SHP77 treated with DMSO at 0.1 percent for 48 hours (cell line): ENCODE results near the gene ERBB4.

Experiments used
- DNase-seq: peaks from one replicate; lab custom pipeline; 2025; lab: John Stamatoyannopoulos, UW

ERBB4 gene

DNA sequence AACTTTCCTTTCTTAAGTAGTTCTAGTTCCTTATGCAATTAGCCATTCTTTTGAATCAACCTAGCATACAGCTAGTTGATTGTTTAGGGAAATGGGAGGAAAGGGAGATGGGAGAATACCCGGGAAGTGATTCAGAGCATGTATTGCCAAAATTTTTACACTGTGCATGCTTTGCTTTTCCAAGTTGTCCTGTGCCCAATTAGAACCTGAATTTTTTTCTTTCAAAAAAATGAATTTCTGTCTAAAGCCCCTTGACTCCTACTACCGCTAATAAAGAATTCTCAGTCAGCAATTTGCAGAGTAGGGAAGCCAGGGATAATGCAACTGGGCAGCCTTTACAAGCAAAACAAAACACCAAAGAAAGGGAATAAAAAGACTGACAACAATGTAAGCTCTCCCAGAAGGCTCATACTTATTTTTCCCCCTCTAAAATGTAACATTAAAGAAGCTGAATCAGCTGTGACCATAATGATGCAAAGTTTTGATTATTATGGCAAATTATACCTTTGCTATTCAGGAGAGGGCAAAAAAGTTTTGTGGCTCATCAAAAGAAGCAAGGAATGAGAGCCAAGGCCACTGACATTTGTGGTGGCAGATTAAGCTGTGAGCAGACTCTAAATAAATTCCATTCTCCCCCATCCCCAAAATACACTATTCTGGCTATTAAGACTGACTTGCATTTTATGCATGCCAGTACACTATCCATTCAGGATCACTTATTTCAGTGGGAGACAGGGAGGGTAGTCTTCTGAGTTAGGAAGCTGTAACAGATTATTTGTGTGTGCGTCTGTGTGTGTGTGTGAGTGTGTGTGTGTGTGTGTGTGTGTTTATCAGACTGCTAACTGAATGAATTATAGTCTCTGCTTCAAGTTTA lies 174.3 kb downstream of the ERBB4 start:
- no peak for DNase-seq

DNA sequence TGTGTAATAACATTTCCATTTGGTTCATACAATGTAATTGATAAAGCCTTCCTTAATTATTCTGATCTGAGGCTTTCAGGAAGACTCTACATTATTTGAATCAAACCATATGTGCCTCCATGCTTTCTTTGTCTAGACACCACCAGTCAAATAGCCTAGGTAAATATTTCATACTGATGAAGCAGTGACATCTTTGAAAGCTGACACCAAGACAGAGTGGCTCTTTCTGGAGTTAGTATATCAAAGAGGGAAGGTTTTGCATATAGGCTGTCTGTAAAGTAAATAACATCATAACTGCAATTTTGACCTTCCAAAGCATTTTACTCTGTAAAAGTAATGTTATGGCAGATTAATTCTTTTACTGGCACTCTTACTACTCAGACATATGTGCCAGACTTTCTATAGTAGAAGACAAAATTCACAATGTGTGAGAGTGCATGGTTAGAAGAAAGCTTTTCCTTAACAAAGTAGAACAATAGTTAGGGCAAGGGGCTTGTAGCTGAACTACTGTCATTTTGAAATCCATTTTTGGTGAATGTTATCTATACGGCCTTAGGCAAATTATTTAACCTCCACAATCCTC lies 177.3 kb downstream of the ERBB4 start:
- no peak for DNase-seq

- DNase-seq, result no peak
These were observed 178.5 kb downstream of the ERBB4 start for GRCh38 chr2:212360068-212360460.

DNA sequence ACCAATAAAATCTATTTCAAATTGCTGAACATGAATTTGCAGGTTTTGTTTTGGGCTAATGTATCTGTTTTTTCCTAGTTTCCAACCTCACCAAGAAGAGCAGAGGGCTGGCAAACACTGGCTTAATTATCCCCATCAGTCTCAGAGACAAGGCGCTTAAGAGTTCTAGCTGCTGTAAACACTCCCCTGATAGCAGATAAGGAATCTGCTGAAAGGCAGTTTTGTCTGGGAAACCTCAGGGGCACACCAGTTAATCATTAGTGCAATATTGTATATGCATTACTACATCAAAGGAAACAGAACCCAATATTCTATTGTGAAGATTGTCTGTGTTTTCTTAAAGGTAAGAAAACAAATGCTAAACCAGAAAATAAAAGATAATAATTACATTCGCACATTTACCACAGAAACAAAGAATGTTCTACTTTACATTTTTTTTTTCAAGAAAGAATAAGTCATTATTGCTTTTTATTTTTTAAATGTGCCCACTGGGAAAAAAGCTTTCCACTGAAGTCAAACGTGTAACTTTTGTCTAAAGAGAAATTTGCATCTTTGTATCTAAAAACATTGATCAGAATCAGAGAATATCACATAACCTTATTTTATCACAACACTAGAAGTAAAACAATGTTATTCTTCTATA lies 179.1 kb downstream of the ERBB4 start:
- DNase-seq, result no peak

- DNase-seq, result no peak
These were observed 181.0 kb downstream of the ERBB4 start for GRCh38 chr2:212357606-212358005.

- no peak for DNase-seq
These were observed 184.2 kb downstream of the ERBB4 start for GRCh38 chr2:212354382-212354781.

GRCh38 chr2:212348501-212348900 lies 190.1 kb downstream of the ERBB4 start:
- DNase-seq, result no peak

DNA sequence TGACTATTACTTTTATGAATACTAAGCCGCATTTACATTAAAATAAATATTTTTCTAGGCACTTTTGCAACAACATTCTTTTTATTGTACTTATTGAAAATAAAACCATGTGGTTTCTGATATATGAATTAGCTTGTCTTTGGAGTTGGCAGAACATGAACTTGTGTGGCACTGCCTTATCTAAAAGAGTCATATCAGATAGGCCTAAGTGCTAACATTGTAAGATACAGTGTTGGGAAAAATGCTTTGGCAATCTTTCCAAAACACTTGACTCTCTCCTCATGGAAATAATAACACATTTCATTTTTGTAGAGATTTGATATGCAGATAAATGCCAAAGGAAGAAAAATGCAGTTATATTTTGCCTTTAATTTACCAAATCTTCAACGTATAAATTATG lies 191.7 kb downstream of the ERBB4 start:
- no peak for DNase-seq

GRCh38 chr2:212345966-212346365 lies 192.6 kb downstream of the ERBB4 start:
- DNase-seq, result no peak

GRCh38 chr2:212344131-212344530 lies 194.5 kb downstream of the ERBB4 start:
- no peak for DNase-seq

- no peak for DNase-seq
These were observed 195.4 kb downstream of the ERBB4 start for GRCh38 chr2:212343167-212343566.

DNA sequence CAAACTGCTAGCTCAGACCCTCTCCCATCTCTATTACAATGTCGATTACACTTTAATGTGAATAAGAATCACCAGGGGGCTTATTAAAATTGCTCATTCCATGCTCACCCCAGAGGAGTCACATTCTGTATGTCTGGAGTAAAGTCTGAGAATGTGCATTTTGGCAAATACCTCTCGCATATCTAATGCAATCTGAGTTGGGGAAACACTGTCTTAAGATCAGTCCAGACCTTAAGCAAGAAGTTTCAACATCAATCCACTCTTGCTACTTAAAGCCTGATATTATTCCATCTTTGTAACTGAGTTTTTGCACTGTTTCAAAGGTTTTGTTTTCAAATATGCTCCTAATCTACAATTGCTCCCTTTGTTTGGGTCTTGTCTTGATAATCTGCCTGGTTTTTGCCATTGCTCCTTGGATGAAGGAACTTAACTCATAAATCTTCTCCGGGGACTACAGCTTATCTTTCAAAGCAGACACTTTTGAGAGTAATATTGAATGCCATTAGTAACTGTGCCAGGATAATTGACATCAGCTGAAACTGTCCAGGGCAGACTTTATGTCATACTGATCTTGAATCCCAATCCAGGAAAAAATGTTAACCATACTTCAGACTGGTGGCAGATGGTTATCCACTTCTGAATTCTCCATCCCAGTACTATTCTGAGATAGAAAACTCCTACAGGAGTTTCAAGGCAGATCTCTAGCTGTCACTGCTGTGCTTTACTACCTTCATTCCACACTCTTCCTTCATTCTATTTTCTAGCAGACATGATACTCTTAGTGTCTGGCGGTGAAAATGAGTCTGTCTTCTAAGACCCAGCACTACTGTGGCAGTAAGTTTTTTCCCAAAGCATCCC lies 200.9 kb downstream of the ERBB4 start:
- no peak for DNase-seq

GRCh38 chr2:212337036-212337435 lies 201.6 kb downstream of the ERBB4 start:
- no peak for DNase-seq

GRCh38 chr2:212330263-212330662 lies 208.3 kb downstream of the ERBB4 start:
- no peak for DNase-seq

- DNase-seq, result no peak
These were observed 209.7 kb downstream of the ERBB4 start for GRCh38 chr2:212328712-212329496.

DNA sequence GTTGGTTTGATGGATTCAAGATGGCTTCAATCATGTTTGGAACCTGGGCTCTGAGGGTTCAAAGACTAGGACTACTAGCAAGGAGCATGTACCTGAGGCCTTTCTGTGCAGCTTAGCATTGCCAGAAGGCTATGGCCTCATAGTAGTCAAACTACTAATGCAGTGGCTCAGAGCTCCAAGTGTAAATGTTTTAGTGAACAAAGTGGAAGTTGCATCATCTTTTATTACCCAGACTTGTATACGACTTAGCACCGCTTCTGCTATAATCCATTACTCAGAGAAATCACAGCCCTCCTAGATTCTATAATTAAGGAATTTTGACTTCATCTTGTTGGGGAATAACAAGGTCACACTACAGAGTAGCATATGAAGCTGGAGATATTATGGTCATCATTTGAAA lies 210.5 kb downstream of the ERBB4 start:
- no peak for DNase-seq

- DNase-seq, result no peak
These were observed 211.3 kb downstream of the ERBB4 start for GRCh38 chr2:212327171-212327809.

GRCh38 chr2:212318636-212319035 lies 220.0 kb downstream of the ERBB4 start:
- no peak for DNase-seq

DNA sequence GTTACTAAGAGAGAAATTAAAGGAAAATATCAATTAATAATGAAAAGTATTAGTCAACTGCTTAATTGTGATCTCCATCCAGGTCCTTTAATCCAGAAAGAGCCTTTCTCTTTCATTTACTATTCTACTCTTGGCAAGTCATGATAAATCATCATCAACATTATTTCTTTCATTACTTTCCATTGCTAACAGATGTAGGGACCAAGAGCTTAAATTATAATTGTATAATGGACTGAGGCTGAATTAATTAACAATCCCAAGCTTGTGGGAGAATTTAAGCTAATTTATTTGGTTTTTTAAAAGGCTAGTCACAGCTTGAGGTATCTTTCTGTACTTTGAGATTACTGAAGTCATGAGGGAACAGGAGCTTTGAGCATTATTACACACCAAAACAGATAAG lies 223.9 kb downstream of the ERBB4 start:
- no peak for DNase-seq

DNA sequence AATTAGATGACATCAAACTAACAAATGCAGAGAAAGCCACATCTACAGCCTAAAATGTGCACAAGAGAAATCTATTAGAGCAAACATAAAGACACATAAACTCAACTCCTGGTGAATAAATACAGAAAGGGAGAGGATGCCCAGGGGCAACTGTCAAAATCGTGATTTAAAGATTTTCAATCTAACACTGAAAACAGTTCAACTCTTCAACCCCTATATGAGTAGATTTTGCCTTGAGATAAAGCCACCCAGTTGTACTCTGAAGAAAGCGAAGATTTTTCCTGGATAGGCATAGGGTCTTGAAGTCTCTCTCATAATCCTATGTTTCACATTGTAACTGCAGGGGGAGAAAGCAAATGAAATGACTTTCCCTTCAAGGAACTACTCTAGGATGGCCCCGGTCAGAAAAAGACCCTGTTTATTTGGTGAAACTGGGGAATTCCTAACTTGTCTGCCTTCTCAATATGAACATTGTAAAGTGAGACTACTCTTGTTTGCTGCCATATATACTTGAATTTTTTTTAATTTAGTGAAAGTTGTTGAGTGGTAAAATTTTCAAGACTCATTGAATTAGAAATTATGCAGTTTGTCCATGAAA lies 226.7 kb downstream of the ERBB4 start:
- DNase-seq, result no peak

DNA sequence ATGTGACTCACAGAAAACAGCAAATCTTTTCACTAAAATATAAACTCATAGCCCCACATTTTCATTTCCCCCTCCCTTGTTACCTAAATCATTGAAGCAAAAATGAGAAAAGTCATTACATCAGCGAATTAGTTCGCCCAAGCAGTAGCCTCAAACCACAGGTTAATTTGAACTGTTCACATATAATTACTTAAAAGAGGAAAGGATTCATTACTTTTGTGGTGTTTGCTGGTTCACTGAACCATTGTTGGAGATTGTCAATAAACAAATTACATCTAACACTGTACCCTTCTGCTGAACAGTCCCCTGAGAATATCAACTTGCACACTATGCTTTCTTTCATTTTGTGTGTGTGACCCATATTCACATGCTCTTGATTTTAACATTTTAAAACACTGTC lies 238.7 kb downstream of the ERBB4 start:
- no peak for DNase-seq
